Activated CD4-positive, CD25-positive, alpha-beta regulatory T cell treated with anti-CD3 and anti-CD28 coated beads, Interleukin-2, amount 50 U/mL, for 72 hours (primary cell): ENCODE data around the gene PPP1R37.
A peak's percentile ranks its signal among the peaks of the same experiment; 100 is the strongest.

ENCODE experiments used
- DNase-seq: peaks from one replicate; pipeline ENCODE4 v3.0.0; 2021

The PPP1R37 gene

DNA sequence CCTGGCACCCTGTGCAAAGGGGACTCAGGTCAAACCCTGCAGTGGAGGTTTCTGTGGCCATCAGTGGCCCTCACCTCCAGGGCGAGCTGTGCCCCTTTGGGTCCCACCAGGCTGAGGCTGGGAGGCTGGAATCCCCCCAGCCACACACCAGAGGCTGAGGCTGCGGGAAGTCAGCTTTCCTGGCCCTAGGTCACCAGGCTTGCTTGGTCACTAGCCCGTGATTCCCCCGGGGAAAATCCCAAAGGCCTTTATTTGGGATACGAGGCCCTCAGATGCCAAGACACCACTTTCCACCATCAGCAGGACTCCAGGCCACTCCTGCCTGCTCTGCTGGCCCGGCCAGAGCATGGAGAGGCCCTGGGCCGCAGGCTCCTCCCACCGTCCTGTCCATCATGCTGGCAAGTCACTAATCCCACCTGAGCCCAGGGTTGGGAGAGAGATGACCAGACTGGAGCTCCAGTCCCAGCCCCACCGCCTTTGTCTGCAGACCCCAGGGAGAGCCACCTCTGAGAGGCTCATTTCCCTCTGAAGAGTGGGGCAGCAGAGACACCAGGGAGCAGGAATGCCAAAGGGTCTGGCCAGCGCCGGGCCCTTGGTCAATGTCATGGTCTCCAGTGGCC, 63.1 kb downstream of the PPP1R37 start:
- DNase-seq, result no peak

DNA sequence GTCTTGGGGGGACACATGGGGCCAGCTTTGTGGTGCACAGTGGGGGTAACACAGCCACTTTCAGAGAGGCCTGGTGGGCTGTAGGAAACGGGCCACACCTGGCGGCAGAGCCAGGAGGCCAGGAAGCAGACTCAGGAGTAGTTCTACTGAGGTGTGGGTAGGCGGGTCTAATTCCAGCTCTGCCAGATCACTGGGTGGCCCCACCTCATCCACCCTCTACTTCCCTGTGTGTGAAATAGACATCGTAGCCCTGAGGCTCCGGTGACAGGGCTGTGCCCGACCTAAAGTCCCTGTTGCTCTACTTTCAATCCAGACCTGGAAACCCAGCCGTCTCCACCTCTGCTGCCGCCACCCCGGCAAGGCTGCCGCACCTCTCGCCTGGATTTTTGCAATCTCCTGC, 63.8 kb downstream of the PPP1R37 start:
- no peak for DNase-seq

DNA sequence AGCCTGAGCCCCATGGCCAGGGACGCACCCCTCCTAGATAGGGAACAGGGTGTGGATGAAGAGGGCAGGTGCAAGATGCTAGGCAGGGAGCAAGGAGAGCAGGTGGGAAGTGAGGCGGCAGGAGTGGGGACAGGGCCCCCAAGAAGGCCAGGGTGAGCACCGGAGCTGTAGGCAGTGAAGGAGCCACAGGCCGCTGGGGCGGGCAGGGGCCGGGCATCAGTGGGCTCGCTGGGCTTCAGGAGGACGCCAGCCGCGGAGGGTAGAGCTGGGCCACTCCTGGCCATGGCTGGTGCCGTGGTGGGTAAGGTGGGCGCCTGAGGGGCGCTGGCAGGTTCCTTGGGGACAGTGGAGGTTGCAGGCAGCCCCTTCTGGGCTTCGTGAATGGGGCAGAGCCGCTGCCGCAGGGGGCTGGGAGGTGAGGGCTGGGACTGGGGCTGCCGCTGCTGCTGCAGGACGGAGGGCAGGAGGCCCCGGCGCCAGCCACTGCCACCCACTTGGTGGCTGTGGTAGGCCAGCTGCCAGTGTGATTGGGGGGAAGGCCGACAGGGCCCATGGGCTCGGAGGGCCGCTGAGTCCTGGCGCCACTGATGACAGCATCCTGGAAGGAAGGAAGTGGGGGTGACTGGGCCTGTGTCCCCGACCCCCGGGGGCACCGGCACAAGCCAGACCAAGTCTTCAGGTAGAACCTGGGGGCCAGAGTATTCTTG, 65.7 kb downstream of the PPP1R37 start:
- no peak for DNase-seq

DNA sequence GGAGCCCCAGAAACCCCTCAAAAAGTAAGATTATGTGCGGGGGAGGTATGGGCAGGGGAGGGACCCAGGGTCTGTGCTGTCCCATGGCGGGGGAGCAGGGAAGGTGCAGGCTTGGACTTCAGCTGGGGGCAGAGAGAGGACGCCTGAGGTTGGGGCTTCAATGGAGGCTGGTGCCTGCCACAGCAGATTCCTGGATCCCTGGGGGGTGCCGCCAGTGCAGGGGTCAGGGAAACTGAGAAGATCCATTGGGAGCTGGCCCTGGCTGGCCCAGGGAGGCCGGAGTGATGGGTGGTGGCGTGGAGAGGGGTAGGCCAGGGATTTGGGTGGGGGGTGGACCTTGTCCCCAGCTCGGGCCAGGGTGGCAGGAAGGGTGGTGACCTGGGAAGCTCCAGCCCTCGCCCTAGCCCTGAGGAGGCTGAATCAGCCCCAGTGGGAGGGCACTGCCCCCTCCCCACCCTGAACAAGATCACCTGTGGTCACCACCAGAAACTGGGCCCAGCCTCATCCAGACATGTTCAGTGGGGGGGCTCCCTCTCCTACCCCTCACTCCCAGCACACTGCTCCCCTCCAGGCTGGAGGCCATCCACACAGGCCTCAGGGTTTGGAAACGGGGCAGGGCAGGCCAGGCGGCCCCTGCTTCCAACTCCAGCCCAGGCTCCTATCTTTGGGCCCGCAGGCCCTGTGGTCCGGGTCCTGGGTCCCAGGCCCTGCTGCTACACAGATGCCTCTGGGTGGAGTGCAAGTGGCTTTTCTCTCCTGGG, 66.4 kb downstream of the PPP1R37 start:
- no peak for DNase-seq

DNA sequence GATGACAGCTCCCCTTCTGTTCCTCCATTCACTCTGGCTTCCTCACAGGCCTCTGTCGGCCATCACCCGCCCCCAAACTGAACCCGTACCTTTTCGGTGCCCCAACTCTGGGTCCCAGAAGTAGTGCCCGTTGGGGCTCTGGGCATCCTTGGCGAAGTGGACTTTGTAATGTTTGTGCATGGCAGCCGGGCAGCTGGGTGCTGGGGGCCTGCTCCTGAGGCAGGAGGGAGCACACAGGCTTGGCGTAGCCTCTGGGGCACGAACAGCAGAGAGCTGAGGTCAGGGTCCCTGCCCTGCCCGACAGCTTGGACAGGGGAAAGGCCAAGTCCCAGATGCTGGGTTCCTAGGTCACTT, 67.0 kb downstream of the PPP1R37 start:
- no peak for DNase-seq

DNA sequence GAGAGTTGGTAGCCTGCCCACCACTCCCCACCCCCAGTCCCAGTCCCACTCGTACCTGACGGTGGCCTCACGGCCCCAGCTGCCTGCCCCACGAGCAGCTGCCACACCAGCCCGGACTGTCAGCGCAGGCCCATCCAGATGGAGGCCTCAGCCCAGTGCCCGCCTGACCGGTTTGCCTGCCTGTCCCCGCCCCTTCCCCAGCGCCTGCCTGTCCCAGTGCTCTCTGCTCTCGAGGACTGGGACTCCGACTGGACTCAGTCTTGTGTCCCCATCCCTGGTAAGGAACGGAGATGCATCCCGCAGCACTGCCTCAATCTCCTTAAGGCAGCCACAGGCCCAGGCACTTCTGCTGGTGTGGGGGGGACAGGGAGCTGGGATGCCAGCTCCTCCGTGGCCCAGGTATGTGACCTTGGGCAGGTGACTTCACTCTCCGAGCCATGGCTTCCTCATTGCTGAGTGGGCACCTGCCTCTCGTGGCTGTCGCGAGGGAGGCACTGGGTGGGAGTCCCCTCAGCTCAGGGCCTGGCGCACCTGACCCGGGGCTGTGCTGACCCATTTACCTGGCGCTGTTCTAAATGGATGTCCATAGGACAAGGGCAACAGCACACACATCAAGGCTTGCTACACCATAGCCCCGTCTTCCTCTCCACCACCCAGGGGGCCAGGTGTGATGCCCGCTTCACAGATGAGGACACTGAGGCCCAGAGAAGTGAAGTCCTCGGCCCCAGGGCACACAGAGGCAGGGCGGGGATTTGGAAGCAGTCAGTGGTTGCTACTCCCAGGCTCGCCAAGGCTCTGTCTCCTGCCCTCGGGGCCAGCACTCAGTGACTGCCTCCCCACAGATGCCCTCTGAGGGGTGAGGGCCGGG, 68.1 kb downstream of the PPP1R37 start, which contains the start of gene NKPD1:
Gene NKPD1 (minus strand): TSS at position 113 of the 868 bp plus-strand sequence. CDS start 832 bp downstream, outside the sequence.
- DNase-seq, result no peak

DNA sequence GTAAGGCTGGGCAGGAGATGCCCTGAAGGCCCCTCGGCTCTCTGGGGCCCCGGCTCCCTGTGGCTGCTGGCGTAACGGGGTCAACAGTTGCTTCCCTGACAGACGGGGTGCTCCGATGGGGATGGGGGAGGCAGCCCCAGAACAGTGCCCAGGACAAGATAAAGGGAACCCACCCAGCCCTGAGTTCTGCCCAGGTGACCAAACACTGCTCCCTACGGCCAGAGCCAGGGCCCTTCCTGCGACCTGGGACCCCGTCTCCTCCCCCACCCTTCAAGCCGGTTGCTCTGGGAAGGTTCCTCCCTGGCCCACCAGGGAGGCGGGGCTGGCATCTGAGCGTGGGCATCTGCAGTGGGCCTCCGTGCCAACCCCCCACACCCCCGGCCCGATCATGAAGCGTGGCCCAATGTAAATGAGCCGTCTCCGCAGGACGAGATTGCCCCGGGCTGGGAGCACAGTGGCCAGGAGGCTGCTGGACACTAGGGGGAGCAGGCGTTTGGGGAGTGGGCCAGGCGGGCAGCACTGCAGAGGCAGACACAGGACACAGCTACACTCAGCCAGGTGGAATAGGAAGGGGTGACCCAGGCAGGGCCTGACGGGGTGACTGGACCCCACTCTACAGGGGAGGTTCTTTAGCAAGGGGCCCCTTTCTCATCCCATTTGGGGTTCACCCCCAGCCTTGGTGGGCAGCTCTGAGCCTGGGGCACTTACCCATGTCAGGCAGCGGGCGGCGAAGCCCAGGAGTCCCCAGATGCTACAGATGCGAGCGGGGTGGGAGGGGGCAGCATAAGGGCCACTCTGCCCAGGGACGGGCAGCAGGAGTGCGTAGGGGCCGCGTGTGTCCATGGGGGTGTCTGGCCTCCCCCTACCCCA, 69.0 kb downstream of the PPP1R37 start:
- DNase-seq, result no peak

DNA sequence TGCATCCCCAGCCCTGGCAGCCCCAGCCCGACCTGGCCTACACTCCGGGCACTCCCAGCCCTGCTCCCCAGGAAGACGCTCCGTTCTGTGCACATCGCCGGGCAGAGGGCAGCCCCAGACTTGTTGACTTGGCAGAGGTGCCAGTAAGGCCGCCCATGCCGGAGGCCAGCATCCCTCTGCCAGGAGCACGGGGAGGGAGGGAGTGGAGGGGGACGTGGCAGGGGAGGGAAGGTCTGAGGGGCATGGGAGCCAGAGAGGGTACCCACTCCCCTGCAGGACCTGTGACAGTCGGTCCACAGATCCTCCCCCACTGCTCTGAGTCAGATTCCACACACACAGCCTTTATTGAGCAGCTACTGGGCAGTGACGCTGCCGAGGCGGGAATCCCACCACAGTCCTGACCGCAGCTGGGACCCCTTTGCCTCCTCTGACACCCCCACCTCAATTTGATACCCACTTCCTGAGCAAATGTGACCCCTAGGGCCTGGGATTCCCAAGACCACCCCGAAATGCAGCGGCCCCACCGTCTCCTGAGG, 69.7 kb downstream of the PPP1R37 start:
- no peak for DNase-seq

DNA sequence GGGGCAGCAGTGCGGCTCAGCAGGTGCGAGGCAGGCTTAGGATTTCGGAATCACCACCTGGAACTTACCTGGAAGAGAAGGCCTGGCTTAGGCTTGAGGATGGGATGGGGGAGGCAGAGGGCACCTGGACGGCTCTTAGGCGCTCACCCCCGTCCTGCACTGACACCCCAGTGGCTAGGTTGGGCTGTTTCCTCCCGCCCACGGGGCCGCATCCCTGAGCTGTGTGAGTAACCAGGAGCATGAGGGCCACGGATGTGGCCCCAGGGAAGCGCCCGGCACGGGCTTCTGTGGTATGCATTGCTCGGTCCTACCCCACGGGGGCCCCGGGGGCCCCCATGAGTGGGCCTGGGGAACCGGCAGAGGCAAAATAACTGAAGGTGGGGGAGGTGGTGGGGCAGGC, 70.2 kb downstream of the PPP1R37 start:
- no peak for DNase-seq

DNA sequence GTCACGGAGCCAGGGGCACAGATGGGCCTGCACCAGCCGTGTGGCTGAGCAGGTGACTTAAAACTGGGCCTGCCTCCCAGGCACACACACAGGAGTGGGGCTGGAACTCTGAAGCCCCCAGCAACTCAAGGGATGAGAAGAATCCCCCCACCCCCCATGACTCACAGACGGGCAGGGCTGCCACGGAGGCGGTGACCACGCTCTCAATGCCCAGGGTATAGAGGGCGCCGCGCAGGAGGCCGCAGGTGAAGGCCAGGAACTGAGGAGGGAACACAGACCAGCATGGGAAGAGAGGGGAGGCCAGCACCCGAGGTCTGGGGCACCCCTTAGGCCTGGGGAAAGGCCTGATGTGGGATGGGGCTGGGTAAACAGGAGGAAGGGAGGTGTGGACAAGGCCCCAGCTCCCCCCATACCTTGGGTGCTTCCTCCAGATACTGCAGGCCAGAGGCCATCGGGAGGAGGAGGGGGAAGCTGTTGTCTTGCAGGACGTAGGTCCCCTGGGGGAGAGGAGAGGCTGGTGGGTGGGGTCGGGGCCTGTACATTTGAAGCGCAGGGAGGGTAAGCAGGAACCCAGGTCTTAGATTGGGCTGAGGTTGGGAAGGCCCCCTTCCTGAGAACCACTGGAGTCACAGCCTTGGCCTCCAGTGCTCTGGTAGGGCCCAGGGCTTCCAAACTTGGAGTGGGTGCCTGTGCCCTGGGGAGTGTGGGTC, 70.9 kb downstream of the PPP1R37 start:
- peak; percentile 28 for DNase-seq

DNA sequence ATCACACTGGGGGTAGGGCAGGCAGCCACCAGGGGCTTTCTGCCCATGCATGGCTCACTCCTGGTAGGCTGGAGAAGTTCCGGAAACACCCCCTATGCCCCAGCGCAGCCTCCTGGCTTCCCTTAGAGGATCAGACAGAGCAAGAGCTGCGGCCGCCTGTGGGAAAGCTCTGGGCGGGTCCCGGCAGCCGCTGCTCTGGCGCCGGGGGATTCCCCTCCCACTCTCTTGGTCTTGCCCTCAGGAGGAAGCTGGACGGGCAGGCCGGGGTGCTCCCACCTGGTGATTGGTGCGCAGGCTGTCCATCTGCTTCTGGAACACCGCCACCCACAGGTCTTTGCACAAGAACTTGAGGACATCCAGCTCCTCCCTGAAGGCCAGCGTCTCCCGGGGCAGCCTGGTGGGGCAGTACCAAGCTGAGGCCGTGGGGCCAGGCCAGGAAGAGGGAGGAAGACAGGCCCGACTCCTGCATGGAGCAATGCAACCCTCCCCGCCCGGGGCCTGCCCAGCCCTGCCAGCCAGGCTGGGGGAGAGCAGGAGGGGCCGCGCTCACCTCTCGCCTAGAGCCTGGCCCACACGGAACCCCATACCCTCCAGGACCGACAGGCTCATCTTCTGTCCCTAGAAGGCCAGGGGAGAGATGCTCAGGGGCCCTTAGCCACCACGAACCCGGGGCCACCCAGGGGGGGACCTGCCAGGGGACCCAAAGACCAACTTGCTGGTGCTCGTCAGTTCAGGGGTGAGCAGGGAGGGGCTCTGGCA, 71.8 kb downstream of the PPP1R37 start:
- DNase-seq, result peak; percentile 65

DNA sequence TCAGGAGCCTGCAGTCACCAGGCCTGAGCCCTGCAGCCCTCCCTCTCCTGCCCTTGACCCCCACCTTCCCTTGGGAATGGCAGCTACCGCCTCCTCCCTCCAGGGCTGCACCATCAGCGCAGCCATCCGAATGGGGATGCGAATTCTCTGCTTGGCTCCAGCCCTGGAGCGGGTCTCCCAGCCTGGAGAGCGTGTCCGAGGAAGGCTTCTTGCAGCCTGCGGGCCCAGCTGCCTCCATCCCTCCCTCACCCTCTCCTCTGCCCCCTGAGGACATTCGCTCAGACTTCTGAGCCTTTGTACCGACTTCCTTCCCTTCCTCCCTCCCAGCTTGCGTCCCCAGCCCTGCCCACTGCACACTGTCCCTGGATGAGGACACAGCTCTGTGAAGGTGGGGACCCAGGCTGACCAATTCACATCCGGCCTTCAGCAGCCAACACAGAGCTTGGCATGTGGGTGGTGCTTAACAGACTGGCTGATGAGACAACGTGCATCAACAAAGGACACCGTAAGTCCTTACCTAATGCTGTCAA, 73.8 kb downstream of the PPP1R37 start:
- no peak for DNase-seq

DNA sequence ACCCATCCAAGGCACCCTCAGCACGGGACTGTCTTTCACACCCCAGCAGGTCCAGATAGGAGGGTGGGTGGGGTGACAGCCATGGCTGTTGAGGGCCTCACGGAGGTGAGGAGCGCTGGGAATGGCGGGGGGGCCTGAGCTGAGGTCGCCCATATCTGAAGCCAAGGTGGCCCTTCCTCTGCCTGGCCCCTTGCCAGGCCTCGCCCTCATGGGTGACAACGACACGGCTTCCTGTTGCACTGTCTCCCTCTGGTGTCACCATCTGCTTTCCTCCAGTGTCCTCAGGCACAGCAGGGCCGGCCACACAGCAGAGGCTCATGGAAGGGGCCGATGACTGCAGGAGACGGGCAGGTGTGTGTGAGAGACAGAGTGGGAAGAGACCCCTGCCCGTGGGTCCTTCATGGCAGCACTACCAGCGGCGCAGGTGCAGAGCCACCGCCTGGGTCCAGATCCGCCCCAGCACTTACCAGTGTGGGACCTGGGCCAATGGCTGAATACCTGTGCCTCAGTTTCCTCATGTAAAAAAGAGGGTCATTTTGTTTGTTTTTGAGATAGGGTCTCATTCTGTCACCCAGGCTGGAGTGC, 75.9 kb downstream of the PPP1R37 start:
- no peak for DNase-seq

DNA sequence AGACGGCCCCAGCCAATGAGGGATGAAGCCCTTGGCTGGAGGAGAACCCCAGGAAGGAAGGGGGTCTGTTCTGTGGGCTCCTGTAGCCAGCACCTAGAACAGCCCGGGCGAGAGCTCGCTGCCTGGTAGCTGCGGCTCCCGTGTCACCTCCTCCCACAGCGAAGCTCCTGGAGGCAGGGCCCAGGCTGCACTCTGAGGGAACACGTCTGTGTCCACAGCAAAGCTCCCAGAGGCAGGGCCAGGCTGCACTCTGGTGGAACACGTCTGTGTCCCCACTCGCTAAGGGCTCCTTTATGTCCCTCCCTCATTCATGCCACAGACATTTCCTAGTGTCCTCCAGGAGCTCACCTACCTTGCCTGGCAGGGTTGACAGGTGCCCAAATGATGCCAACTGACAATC, 76.6 kb downstream of the PPP1R37 start:
- no peak for DNase-seq

DNA sequence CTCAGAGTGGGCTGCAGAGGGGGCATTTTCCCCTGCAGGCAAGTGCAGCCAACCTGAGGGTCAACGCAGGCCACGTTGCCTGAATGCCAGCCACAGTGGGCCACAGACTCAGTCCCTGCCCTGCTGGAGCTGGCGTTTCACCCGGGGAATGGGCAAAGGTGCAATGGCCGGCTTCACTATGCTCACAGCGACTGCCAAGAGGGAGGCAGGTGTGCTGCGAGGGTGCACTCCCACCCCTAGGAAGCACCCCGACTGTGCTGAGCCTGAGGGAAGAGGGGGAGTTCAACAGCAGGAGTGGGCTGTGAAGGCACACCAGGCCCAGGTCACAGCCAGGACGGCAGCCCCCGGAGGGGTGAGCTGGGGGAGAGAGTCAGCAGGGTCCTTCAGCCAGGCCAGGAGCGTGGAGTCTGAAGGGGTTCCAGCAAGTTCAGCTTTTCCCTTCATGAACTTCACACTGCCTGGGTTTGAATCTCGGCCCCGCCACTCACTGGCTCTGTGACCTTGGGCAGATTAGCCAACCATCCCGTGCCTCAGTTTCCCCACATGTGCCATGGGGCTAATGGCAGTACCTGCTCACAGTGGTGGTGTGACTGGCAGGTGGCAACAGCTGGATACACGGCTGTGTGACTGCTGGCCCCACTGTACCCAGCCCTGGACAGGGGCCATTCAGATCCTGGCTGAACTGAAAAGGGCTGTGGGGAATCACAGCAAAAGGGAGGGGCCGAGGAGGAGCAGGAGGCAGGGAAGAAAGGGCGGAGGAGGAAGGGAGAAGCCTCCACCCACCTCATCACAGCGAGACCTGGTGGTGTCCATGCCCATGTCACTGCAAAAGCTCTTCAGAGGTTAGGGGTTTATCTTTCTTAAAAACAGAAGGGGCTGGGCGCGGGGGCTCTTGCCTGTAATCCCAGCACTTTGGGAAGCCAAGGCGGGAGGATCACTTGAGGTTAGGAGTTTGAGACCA, 77.4 kb downstream of the PPP1R37 start:
- DNase-seq, result no peak

DNA sequence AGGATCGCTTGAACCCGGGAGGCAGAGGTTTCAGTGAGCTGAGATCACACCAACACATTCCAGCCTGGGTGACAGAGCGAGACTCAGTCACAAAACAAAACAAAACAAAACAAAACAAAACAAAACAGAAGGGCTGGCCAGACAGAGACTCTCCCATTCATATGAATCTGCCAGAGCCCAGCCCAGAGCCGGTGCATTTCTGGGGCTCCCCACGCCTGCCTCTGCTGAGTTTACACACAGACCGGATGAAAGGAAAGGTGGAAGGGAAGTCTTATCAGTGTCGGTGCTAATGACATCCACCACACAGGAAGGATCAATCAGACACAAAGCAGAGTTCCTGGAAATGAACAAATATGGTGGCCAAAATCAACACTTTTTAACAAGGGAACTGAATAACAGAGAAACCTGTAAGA, 78.2 kb downstream of the PPP1R37 start:
- no peak for DNase-seq

DNA sequence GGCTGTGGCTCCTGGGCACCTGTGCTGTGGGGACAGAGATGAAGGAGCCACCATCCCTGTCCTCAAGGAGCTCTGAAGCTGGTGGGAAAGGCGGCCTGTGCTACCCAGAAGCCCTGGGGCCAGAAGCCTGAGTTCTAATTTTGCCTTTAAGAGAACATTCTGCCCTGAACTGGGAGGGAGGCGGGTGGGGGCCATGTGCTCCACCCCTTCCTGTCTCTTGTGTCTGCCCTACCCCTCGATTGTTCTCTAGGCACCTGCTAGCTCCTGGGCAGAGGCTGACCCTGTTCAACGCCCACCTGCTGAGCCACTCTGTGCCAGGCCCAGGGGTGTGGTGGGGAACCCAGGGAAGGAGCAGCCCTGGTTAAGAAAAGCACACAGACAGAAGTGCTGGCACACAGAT, 79.2 kb downstream of the PPP1R37 start:
- no peak for DNase-seq

DNA sequence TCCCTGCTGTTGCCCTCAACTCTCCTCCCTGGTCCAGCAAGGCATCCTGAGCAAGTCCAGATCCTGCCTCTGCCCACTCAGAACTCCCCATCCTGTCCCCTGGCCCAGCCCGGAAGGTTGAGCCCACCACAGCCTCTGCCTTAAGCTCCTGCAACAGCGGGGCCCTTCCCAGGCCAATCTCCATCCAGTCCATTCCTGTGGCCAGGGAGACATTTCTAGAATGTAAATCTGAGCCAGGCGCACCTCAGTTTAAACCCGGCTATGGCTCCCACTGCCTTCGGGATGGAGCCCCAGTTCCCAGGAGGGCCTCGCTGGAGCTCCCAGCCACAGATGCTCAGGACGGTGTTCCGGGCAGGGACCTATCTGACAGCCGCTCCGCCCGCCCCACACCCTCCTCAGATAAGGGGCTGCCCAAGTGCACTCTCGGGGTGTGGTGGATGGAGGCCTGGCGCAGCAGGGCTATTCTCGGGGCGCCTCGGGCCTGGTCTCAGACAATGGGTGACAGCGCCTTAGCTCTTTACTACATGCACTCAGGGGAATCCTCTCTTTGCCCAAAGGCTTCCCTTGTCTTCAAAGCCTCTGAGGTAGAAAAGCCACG, 79.7 kb downstream of the PPP1R37 start:
- no peak for DNase-seq
